GM18951 (cell line): ENCODE data around the gene CHST11.

Experiments used
- POLR2A ChIP-seq: IDR thresholded peaks from 4 replicates; pipeline ENCODE4 v1.6.1; 2011; ENCODE audit warnings: mild to moderate bottlenecking; ENCODE audit not compliant: insufficient read length, insufficient read depth; ENCODE audit errors: extremely low read depth
- in situ Hi-C: fragments of 300-500 bp; cut with MboI; formaldehyde crosslinking; loops from one replicate; pipeline ENCODE4 v1.12.0; 2022; ENCODE audit warnings: low sequenced_read_pairs, mixed read lengths, inconsistent platforms; ENCODE audit not compliant: unreplicated experiment

CHST11 gene

GRCh38 chr12:104598342-104599271 is 141.9 kb downstream of the CHST11 start:
- no peak for TF ChIP-seq POLR2A
- in situ Hi-C loops, result no loop called here

DNA sequence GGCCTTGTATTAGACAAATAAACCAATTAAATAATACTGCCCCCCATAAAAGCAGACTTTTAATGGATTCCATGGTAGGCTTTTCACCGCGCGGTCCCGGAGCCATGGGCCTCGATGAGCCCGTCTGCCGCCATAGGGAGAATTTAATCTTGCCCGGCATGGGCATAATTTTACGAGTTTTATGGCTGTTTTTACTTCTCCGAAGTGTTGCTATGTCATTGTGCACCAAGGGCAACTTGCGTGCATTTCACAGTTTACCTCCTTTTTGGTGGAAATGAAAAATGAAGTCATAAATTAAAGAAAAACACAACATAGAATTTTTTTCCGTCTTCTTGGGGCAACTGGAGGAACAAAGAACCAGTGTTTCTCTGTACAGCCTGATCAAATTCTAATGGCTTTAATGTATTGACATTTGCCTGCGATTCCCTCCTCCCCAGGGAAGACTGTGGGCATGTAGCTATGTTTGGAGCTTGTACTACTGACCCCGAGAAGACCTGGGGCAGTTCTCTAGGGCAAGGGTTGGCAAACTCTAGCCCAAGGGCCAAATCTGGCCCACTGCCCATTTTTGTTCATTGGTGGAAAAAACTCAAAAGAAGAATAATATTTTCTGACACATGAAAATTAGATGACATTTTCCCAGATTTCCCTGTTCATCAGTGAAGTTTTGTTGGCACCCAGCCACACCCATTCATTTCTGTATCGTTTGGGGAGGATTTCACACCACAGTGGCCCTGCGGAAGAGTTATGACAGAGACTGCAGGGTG is 142.7 kb downstream of the CHST11 start:
- in situ Hi-C loops, result no loop called here
- no peak for TF ChIP-seq POLR2A

GRCh38 chr12:104600036-104600712 is 143.4 kb downstream of the CHST11 start:
- TF ChIP-seq POLR2A, result no peak
- in situ Hi-C loops, result no loop called here

GRCh38 chr12:104600790-104601739 is 144.3 kb downstream of the CHST11 start:
- in situ Hi-C loops, result no loop called here

GRCh38 chr12:104602406-104602805 is 145.7 kb downstream of the CHST11 start:
- no peak for TF ChIP-seq POLR2A
- in situ Hi-C loops, result no loop called here

More at GRCh38 chr12:104600790-104601739, 144.3 kb downstream of the CHST11 start:
- no peak for TF ChIP-seq POLR2A

GRCh38 chr12:104602896-104603295 is 146.1 kb downstream of the CHST11 start:
- in situ Hi-C loops, result no loop called here
- no peak for TF ChIP-seq POLR2A

DNA sequence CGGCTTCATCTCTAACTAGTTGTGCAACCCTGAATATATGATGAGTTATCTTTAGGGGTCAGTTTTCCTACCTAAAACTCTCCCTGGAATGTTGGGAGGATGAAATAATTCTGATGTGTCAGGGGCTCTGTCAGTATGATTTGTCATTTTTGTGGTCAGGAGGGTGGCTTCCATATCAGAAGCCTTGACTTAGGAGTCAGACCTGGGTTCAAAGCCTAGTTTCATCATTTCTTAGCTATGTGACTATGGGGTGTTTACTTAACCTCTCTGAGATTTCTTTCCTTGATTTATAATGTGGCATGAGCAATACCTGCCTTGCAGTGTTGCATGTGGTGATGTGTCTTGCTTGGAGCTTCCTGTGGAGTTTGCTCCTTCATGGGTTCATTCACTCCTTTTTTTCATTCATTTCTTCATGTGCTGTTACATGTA is 146.8 kb downstream of the CHST11 start:
- in situ Hi-C loops, result no loop called here
- TF ChIP-seq POLR2A, result no peak

GRCh38 chr12:104604070-104604994 is 147.6 kb downstream of the CHST11 start:
- TF ChIP-seq POLR2A, result no peak
- in situ Hi-C loops, result no loop called here

DNA sequence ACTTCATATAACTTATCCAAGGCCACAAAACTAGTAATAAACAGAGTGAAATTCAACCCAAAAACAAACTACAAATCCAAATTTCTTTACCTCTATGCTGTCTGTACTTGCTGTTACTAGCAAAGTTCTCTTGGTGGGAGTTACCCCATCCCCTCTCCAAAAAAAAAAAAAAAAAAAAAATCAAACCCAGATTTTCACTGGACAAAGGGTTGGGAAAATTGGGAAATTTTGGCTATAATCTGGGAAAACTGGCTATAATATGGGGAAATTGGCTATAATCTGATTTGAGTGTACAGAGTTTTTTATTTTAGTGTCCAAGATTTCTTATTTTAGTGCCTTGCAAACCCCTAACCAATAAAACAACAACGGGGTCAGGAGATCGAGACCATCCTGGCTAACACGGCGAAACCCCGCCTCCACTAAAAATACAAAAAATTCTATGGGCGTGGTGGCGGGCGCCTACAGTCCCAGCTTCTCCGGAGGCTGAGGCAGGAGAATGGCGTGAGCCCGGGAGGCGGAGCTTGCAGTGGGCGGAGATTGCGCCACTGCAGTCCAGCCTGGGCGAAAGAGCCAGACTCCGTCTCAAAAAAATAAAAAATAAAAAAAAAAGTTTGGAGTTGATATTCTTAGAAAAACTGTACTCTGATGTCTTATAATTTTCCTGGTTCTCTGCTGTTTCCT is 148.4 kb downstream of the CHST11 start:
- in situ Hi-C loops, result no loop called here
- TF ChIP-seq POLR2A, result no peak

- in situ Hi-C loops, result no loop called here
- no peak for TF ChIP-seq POLR2A
Observed at GRCh38 chr12:104605685-104606084, 148.9 kb downstream of the CHST11 start.

GRCh38 chr12:104608998-104609397 is 152.2 kb downstream of the CHST11 start:
- in situ Hi-C loops, result no loop called here
- TF ChIP-seq POLR2A, result no peak

- in situ Hi-C loops, result no loop called here
- no peak for TF ChIP-seq POLR2A
Observed at GRCh38 chr12:104609445-104609844, 152.7 kb downstream of the CHST11 start.
